GM20000 (cell line): ENCODE data around the gene ITGB6.

Experiments
- DNase-seq: peaks from one replicate; pipeline ENCODE4 v3.0.0; 2012; ENCODE audit warnings: low spot score
- TF ChIP-seq, protein P1 (sequence below): IDR thresholded peaks from 2 replicates; pipeline ENCODE4 v1.5.1; 2012; ENCODE audit warnings: mild to moderate bottlenecking, control low read depth; ENCODE audit errors: extremely low read depth, missing control alignments

ITGB6 gene

DNA sequence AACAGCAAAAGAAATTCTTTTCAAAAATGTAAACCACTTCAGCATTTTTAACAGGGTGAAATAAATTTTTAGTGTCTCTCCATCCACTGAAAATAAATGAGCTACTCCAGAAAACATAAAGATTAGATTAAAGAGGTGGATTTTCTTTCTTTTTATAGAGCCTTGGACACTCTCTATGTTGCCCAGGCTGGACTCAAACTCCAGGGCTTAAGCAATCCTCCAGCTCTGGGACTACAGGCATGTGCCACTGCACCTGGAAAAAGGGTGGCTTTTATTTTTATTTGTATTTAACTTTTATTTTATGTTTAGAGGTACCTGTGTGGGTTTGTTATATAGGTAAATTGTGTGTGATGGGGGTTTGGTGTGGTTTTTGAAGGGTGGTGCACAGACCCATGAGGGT, 19.9 kb downstream of the ITGB6 start:
- TF ChIP-seq, protein P1, sequence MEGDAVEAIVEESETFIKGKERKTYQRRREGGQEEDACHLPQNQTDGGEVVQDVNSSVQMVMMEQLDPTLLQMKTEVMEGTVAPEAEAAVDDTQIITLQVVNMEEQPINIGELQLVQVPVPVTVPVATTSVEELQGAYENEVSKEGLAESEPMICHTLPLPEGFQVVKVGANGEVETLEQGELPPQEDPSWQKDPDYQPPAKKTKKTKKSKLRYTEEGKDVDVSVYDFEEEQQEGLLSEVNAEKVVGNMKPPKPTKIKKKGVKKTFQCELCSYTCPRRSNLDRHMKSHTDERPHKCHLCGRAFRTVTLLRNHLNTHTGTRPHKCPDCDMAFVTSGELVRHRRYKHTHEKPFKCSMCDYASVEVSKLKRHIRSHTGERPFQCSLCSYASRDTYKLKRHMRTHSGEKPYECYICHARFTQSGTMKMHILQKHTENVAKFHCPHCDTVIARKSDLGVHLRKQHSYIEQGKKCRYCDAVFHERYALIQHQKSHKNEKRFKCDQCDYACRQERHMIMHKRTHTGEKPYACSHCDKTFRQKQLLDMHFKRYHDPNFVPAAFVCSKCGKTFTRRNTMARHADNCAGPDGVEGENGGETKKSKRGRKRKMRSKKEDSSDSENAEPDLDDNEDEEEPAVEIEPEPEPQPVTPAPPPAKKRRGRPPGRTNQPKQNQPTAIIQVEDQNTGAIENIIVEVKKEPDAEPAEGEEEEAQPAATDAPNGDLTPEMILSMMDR: no peak

DNA sequence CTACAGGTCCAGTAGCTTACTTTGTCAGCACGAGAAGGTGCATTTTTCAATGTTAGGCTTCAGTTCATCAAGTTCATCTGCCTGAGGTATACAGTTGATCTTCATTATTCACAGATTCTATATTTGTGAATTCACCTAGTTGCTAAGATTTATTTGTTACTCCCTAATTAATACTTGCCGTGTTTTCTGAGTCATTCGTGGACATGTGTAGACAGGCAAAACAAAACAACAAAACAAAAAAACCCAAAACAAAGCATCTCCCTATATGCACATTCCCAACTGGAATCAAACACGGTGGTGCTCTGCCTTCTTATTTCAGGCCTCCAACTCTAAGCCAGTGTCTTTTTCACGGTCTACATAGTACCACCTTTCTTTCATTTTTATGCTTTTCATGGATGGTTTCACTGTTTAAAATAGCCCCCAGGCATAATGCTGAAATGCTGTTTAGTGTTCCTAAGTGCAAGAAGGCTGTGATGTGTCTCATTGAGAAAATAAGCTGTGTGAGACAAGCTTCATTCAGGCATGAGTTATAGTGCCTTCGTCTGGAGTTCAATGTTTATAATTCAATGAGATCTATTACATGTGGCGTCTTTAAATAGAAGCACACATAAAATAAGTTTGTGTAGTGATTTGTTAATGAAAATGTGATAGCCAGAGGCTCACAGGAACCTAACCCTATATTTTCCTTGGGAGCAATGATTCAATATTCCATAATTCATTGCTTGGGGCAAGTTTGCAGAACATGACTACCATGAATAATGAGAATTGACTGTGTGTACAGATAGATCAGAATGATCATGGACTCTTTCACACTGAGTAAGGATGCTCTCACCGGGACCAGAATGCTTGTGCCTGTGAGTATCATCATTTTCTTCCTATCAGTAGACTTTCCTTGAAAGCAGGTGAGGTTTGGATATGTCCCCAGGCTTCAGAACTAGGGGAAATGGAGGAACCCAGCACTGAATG, 24.6 kb downstream of the ITGB6 start:
- TF ChIP-seq, protein P1: no peak
- no peak for DNase-seq

More for the DNA sequence above, 19.9 kb downstream of the ITGB6 start:
- no peak for DNase-seq

DNA sequence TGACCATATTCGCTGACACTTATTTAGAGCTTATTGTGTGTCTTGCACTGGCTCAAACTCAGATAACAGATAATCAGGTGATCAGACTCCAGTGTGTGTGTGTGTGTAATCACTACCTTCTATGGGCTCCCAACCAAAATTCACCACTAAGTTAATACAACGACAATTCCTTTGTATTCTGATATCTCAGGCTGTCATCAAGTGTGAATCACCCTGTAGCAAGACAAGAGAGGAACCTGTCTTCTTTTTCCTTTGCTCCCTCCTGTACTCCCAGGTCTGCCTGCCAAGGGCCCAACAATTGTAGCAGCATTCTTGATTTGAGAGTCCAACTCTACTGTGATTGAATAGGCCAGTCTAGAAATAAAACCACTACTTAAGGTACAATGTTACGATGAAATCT, 25.8 kb downstream of the ITGB6 start:
- DNase-seq: no peak
- TF ChIP-seq, protein P1: no peak

DNA sequence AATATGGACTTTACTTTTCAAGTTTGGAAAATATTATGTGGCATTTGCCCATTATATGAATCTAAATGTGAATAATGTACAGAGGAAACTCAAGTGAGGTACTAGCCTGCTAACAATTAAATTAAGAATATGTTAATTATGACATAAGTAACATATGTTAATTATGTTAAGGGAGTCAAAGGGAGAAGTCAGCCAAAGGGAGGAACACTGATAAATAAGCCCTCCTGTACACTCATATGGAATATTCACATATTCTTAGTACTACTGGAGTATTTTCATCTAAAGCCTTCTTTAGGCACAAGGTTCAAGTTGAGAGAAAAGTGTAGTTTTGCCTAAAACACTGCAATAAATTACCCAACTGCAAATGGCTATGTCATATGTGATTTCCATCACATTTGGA, 30.1 kb downstream of the ITGB6 start:
- TF ChIP-seq, protein P1: no peak
- DNase-seq: no peak

DNA sequence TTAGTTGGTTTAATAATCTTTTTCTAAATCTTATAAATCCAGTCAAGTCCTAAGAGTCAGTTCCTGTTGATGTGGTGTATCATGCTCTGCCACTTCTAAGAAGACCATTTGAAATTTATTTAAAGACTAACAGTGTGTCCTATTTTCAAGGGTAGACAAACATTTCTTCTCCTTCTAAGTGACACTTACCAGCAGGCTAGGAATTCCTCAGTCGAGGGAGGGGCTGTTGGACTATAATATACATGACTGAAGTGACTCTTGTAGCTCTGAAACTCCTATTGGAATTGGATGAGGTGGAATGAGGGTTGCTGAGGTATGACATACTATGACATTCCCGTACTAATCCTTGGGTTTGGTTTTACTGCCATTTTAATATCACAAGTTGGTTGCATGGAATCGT, 30.6 kb downstream of the ITGB6 start:
- DNase-seq: no peak
- TF ChIP-seq, protein P1: no peak

DNA sequence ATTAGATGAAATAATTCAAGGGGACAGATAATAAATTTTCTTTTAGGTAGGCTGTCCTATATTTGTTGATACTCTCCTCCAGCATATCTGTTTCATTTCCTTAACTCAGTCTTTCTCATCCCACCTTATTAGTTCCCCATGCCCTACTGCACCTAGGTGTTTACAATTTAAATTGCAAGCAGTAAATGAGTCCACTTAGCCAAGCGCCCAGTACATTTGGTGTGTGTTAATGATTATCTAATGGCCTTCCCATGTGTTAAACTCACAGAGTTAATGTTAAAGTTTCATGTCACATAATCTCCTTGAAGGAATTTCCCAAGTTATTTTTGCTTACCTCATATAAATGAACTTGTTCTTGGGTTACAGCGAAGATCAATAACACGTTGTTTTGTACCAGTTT, 31.2 kb downstream of the ITGB6 start:
- TF ChIP-seq, protein P1: no peak
- DNase-seq: no peak

DNA sequence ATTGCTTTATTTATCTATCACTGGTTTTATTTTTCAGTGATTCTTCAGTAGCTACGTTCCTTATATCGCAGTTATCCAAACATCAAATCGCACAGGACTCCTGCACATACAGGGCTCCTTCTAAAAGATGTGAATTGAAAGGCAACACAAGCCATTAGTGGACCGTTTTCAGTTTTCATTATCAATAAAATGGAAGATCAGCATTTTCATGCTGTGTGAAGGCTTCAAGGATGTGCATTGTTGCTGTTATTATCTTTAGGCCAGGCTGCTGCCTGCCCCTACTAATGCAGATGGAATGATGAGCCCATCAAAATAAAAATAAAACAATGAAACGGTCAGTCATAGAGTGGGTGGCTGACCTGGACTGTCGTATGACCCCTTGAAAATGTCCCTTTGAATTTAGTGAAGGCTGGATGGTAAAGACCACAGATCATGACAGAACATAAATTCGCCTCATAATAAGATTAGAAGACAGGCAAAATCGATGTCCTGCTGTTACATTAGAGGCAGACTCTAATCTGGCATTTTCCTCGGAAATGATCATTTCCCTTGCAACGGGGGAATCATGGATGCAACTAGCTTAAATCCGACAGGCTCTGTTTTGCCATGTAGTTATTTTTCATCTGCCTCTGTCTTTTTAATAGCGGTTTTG, 32.9 kb downstream of the ITGB6 start:
- DNase-seq: no peak
- TF ChIP-seq, protein P1: no peak
